Measurements from ENCODE around the gene RBKS. TPM values are rescaled to one million over a fixed set of nuclear protein-coding genes. Genes with fewer than 3 reads are reported as not detected.

RBKS gene
- total RNA-seq, 1 donor from 2014 or later, result 0.79 TPM

DNA sequence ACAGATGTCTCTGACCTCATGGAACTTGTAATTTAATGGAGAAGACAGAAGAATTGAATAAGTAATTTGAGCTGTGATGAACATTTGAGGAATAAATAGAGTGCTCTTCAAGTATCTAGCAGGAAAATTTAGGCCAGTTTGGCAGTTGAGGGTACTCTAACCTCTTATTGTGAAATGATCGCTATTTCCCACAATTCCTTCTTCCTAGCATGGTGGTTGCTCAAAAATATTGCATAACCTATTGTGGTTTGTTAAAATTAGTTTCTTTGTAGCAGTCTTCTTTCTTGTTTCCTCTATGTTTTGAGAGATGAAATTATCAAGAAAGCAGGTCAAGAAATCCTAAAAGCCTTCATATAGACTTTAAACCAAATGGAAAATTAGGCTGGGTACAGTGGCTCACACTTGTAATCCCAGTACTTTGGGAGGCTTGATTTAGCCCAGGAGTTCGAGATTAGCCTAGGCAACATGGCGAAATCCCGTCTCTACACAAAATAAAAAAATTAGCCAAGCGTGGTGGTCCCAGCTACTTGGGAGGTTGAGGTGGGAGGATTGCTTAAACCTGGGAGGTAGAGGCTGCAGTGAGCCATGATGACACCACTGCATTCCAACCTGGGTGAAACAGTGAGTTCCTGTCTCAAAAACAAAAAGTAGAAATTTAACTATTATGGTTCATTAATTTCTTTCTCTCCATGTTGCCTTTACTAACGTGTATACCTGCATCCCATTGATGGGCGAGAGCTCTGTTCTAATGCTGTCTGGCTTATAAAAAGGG lies 58.7 kb downstream of the RBKS start:
- TF ChIP-seq, protein P1, sequence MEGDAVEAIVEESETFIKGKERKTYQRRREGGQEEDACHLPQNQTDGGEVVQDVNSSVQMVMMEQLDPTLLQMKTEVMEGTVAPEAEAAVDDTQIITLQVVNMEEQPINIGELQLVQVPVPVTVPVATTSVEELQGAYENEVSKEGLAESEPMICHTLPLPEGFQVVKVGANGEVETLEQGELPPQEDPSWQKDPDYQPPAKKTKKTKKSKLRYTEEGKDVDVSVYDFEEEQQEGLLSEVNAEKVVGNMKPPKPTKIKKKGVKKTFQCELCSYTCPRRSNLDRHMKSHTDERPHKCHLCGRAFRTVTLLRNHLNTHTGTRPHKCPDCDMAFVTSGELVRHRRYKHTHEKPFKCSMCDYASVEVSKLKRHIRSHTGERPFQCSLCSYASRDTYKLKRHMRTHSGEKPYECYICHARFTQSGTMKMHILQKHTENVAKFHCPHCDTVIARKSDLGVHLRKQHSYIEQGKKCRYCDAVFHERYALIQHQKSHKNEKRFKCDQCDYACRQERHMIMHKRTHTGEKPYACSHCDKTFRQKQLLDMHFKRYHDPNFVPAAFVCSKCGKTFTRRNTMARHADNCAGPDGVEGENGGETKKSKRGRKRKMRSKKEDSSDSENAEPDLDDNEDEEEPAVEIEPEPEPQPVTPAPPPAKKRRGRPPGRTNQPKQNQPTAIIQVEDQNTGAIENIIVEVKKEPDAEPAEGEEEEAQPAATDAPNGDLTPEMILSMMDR (IDR thresholded peaks at IDR 0.05; ENCODE audit: insufficient read depth, low read length, severe bottlenecking), result no peak
- no peaks in the 10 kb centered on the region for H3K27me3 ChIP-seq (ENCODE audit: control insufficient read depth, insufficient read depth, low read length)
- H3K4me3 ChIP-seq (ENCODE audit: low read depth, low read length), result no peak overlapping the region
- FAIRE-seq (no peak), DNase-seq (ENCODE audit: low read depth) (no peak)
- no peaks in the 10 kb centered on the region for H3K36me3 ChIP-seq (ENCODE audit: control insufficient read depth, insufficient read depth, low read length)

DNA sequence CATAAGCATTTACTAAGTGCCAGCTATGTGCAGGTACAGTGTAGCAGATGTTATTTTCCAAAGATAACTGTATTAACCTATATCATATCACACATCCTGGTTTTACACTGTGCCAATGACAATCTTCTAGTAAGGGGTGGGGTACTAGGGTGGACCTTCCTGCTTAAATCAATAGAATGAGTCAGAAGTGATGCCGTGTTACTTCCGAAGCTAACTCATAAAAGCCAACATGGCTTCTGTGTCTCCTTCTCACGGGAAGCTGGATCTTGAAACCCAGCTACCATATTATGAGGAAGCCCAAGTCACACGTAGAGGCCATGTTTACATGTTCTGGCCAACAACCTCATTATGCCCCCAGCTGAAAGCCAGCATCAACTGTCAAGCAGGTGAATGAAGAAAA lies 59.5 kb downstream of the RBKS start:
- Histone ChIP-seq H3K27me3 (ENCODE audit: control insufficient read depth, insufficient read depth, low read length) (no peaks in the 10 kb centered on the region), H3K4me3 (ENCODE audit: low read depth, low read length) (no peak overlapping the region), H3K36me3 (ENCODE audit: control insufficient read depth, insufficient read depth, low read length) (no peaks in the 10 kb centered on the region)
- FAIRE-seq (no peak), DNase-seq (ENCODE audit: low read depth) (no peak)
- TF ChIP-seq, protein P1 (IDR thresholded peaks at IDR 0.05; ENCODE audit: insufficient read depth, low read length, severe bottlenecking), result no peak

DNA sequence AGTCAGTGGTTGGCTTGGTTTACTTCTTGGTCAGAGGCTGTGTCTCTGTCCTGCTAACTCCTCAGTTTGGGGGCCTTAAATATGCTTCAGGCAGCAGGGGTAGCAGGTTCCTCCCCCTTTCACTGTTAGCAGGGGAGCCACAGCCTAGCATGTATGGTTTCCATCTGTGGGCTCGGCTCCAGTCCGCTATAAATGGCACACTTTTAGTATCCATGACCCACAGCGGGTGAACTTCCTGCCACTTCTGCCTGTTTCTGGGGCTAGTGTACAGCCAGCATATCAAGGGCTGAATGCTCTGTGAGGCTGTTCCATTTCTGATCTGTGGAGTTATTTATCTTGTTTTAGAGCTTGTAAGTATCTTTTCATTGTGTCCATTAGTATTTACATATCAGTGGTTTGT lies 60.4 kb downstream of the RBKS start:
- Histone ChIP-seq H3K36me3 (ENCODE audit: control insufficient read depth, insufficient read depth, low read length) (no peaks in the 10 kb centered on the region), H3K4me3 (ENCODE audit: low read depth, low read length) (no peak overlapping the region), H3K27me3 (ENCODE audit: control insufficient read depth, insufficient read depth, low read length) (no peaks in the 10 kb centered on the region)
- FAIRE-seq (no peak), DNase-seq (ENCODE audit: low read depth) (no peak)
- TF ChIP-seq, protein P1 (IDR thresholded peaks at IDR 0.05; ENCODE audit: insufficient read depth, low read length, severe bottlenecking), result no peak

DNA sequence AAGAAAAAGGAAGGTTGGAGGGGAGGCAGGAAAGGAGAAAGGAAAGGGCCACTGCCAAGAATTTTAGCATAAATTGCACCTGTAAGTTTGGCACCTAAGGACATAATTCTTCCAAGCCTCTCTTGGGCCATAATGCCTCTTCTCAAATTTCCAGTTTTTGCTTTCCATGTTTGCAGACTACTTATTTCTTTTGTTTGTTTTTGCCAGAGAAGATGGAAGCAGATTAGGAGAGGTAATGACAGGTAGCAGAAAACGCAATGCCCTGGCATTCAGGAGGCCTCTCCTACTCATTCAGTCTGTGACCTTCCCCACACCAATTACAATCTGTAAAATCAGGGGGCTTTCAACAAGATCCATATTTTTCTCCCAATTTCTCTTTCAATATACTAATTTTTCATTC lies 61.9 kb downstream of the RBKS start:
- DNase-seq (ENCODE audit: low read depth) (no peak), FAIRE-seq (no peak)
- Histone ChIP-seq H3K4me3 (ENCODE audit: low read depth, low read length) (no peak overlapping the region), H3K36me3 (ENCODE audit: control insufficient read depth, insufficient read depth, low read length) (no peaks in the 10 kb centered on the region), H3K27me3 (ENCODE audit: control insufficient read depth, insufficient read depth, low read length) (no peaks in the 10 kb centered on the region)
- TF ChIP-seq, protein P1 (IDR thresholded peaks at IDR 0.05; ENCODE audit: insufficient read depth, low read length, severe bottlenecking), result no peak

DNA sequence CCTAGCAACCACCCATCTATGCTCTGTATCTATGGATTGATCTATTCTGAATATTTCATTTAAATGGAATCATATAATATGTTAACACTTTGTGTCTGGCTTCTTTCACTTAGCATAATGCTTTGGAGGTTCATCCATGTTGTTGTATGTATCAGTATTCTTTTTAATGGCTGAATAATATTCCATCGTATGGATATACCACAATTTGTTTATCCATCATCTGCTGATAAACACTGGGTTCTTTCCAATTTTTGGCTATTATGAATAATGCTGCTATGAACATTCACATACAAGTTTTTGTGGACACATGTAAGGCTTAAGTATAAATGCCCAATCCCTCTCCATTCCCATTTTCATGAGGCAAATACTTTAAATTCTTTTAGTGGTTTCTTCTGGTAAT lies 65.8 kb downstream of the RBKS start:
- TF ChIP-seq, protein P1 (IDR thresholded peaks at IDR 0.05; ENCODE audit: insufficient read depth, low read length, severe bottlenecking), result no peak

DNA sequence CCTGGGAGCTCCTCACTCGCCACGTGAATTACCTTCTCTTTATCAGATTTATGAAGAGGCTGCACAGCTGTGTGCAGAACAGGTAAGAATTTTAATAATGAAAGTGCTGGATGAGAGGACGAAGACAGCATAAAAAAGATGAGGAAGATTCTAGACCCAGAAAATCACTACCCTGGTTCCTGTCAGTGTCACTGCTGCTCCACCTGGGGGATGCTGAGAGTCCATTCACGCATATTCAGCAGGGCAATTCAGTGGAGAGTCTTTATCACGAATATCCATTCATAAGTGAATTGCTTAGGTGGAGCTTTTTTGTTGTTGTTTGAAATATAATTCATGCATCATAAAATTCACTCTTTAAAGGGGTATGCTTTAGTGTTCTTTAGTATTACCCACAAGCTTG lies 66.6 kb downstream of the RBKS start:
- no peaks in the 10 kb centered on the region for H3K27me3 ChIP-seq (ENCODE audit: control insufficient read depth, insufficient read depth, low read length)
- FAIRE-seq, result no peak
- no peaks in the 10 kb centered on the region for H3K36me3 ChIP-seq (ENCODE audit: control insufficient read depth, insufficient read depth, low read length)
- DNase-seq (ENCODE audit: low read depth), result no peak
- TF ChIP-seq, protein P1 (IDR thresholded peaks at IDR 0.05; ENCODE audit: insufficient read depth, low read length, severe bottlenecking), result no peak
- no peak overlapping the region for H3K4me3 ChIP-seq (ENCODE audit: low read depth, low read length)

More for the DNA sequence above, 65.8 kb downstream of the RBKS start:
- H3K27me3 ChIP-seq (ENCODE audit: control insufficient read depth, insufficient read depth, low read length), result no peaks in the 10 kb centered on the region
- H3K36me3 ChIP-seq (ENCODE audit: control insufficient read depth, insufficient read depth, low read length), result no peaks in the 10 kb centered on the region
- DNase-seq (ENCODE audit: low read depth) (no peak), FAIRE-seq (no peak)
- no peak overlapping the region for H3K4me3 ChIP-seq (ENCODE audit: low read depth, low read length)

Measured in bronchial epithelial cell (primary cell).